ENCODE data around the gene NACC2.

DNA sequence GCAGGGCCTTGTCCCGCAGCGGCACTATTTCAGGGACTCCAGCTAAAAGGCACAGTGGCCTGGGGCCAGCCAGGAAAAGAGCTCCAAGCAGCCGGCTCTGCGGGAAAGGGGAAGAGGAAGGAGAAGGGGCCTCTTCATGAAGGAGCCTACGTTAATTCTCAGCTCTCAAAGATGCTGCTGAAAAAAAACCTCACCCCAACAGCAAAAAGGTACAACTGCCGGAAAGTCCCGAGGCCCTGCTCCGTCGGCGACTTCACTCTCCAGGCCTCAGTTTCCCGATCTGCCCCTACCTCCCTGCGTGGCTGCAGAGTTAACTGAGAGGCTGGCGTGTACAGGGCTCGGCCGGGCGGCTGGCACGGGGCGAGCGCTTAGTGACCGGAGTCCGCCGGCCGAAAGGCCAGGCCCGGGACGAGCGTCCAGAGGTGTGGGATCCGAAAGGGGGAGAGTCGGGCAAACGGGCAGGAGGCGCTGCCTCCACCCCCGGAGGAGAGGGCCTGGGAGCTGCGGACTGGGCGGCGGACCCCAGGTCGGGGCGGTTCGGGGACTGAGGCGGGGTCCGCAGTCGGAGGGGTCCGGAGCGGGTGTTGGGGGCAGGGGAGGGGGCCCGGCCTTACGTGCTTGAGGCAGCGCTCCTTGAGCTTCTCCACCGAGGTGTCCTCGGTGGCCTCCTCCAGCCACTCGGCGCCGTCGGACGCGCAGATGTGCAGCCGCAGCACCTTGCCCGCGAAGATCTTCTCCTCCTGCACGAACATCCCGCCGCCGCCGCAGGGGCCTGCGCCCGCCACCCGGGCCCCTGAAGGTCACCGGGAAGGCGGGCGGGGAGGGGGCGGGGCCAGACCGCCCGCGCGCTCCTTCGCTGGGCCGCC is 134.4 kb downstream of the NACC2 start:
- no peak for TF ChIP-seq SRF (IDR thresholded peaks at IDR 0.05; ENCODE audit: low read depth, low read length)
- TF ChIP-seq POLR2AphosphoS5 (IDR thresholded peaks at IDR 0.05; ENCODE audit: low read depth, low read length), result no peak
- TF ChIP-seq, protein P1, sequence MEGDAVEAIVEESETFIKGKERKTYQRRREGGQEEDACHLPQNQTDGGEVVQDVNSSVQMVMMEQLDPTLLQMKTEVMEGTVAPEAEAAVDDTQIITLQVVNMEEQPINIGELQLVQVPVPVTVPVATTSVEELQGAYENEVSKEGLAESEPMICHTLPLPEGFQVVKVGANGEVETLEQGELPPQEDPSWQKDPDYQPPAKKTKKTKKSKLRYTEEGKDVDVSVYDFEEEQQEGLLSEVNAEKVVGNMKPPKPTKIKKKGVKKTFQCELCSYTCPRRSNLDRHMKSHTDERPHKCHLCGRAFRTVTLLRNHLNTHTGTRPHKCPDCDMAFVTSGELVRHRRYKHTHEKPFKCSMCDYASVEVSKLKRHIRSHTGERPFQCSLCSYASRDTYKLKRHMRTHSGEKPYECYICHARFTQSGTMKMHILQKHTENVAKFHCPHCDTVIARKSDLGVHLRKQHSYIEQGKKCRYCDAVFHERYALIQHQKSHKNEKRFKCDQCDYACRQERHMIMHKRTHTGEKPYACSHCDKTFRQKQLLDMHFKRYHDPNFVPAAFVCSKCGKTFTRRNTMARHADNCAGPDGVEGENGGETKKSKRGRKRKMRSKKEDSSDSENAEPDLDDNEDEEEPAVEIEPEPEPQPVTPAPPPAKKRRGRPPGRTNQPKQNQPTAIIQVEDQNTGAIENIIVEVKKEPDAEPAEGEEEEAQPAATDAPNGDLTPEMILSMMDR (IDR thresholded peaks at IDR 0.05; ENCODE audit: control extremely low read depth in 1 of 3, insufficient read depth in 1 of 3, low read depth in 1 of 3, low read length in 3 of 3), result no peak
- no peak for TF ChIP-seq EZH2 (IDR thresholded peaks at IDR 0.05; ENCODE audit: low read depth, low read length, severe bottlenecking)
- no peak for TF ChIP-seq CBX5 (IDR thresholded peaks at IDR 0.05; ENCODE audit: low read depth, low read length)
- TF ChIP-seq JUN (IDR thresholded peaks at IDR 0.05; ENCODE audit: low read depth, low read length), result no peak
- TF ChIP-seq CHD1 (IDR thresholded peaks at IDR 0.05; ENCODE audit: low read depth, low read length), result no peak
- no peak for TF ChIP-seq POLR2A (IDR thresholded peaks at IDR 0.05; ENCODE audit: control extremely low read depth in 1 of 2, low read depth in 2 of 2, low read length in 2 of 2)
- TF ChIP-seq NRF1 (IDR thresholded peaks at IDR 0.05; ENCODE audit: low read depth, low read length), result no peak
- TF ChIP-seq, protein P2, sequence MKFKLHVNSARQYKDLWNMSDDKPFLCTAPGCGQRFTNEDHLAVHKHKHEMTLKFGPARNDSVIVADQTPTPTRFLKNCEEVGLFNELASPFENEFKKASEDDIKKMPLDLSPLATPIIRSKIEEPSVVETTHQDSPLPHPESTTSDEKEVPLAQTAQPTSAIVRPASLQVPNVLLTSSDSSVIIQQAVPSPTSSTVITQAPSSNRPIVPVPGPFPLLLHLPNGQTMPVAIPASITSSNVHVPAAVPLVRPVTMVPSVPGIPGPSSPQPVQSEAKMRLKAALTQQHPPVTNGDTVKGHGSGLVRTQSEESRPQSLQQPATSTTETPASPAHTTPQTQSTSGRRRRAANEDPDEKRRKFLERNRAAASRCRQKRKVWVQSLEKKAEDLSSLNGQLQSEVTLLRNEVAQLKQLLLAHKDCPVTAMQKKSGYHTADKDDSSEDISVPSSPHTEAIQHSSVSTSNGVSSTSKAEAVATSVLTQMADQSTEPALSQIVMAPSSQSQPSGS (IDR thresholded peaks at IDR 0.05; ENCODE audit: low read length), result no peak
- no peak for TF ChIP-seq TCF12 (IDR thresholded peaks at IDR 0.05; ENCODE audit: low read depth, low read length)
